Neutrophil (primary cell): ENCODE data around the gene CACTIN.

Experiments used
- H3K27ac ChIP-seq: fragments of 200-600 bp; sonication (generic); 2 replicates; pipeline ENCODE4 v1.5.1; 2016; ENCODE audit warnings: mild to moderate bottlenecking, moderate library complexity
- H3K27me3 ChIP-seq: fragments of 200-600 bp; sonication (generic); 2 replicates; pipeline ENCODE4 v1.6.0; 2016; ENCODE audit warnings: mild to moderate bottlenecking
- H3K36me3 ChIP-seq: fragments of 200-600 bp; sonication (generic); 2 replicates; pipeline ENCODE4 v1.5.1; 2017
- H3K4me1 ChIP-seq, 2 experiments: fragments of 200-600 bp in 1 of 2; sonication (generic) in 1 of 2; 1 replicate in 1 of 2; 2 replicates in 1 of 2; pipeline versions ENCODE4 v1.5.1 to v1.6.1; 2013 to 2016; ENCODE audit warnings: low read depth in 1 of 2, low read length in 1 of 2, mild to moderate bottlenecking in 1 of 2, moderate library complexity in 1 of 2; ENCODE audit not compliant: control insufficient read depth in 1 of 2, insufficient read depth in 1 of 2
- H3K4me3 ChIP-seq, 2 experiments: fragments of 200-600 bp in 1 of 2; sonication (generic) in 1 of 2; 1 replicate in 1 of 2; 2 replicates in 1 of 2; pipeline ENCODE4 v1.5.1; 2013 to 2016; ENCODE audit warnings: low read depth in 1 of 2, low read length in 1 of 2, mild to moderate bottlenecking in 1 of 2, moderate library complexity in 1 of 2
- H3K9me3 ChIP-seq: fragments of 200-600 bp; sonication (generic); 2 replicates; pipeline ENCODE4 v1.5.1; 2016
- CTCF ChIP-seq: fragments of 200-600 bp; sonication (generic); IDR thresholded peaks from 2 replicates; pipeline ENCODE4 v1.5.1; 2016; ENCODE audit warnings: antibody characterized with exemption

CACTIN gene

GRCh38 chr19:3644351-3645066, 17.9 kb upstream of the CACTIN start:
- H3K36me3 ChIP-seq = peaks cover 79% of the 10 kb centered on the region
- H3K4me3 ChIP-seq = no peak overlapping the region
- no peaks in the 10 kb centered on the region for H3K4me1 ChIP-seq
- H3K9me3 ChIP-seq = no peaks in the 10 kb centered on the region
- no peak overlapping the region for H3K27ac ChIP-seq
- no peaks in the 10 kb centered on the region for H3K27me3 ChIP-seq
- TF ChIP-seq CTCF = no peak

GRCh38 chr19:3643674-3644313, 17.2 kb upstream of the CACTIN start:
- H3K36me3 ChIP-seq = peaks cover 85% of the 10 kb centered on the region
- no peaks in the 10 kb centered on the region for H3K9me3 ChIP-seq
- H3K27ac ChIP-seq = no peak overlapping the region
- no peaks in the 10 kb centered on the region for H3K4me1 ChIP-seq
- H3K27me3 ChIP-seq = no peaks in the 10 kb centered on the region
- no peak for TF ChIP-seq CTCF
- no peak overlapping the region for H3K4me3 ChIP-seq

- no peak overlapping the region for H3K4me3 ChIP-seq
- no peaks in the 10 kb centered on the region for H3K9me3 ChIP-seq
- peaks cover 85% of the 10 kb centered on the region for H3K36me3 ChIP-seq
- H3K27me3 ChIP-seq = no peaks in the 10 kb centered on the region
- no peaks in the 10 kb centered on the region for H3K4me1 ChIP-seq
- no peak overlapping the region for H3K27ac ChIP-seq
- TF ChIP-seq CTCF = no peak
Observed at GRCh38 chr19:3642987-3643673, 16.5 kb upstream of the CACTIN start.

- Histone ChIP-seq H3K27ac (no peak overlapping the region), H3K27me3 (no peaks in the 10 kb centered on the region), H3K36me3 (peaks cover 91% of the 10 kb centered on the region), H3K4me1 (no peaks in the 10 kb centered on the region), H3K4me3 (no peak overlapping the region), H3K9me3 (no peaks in the 10 kb centered on the region)
- TF ChIP-seq CTCF = no peak
Observed at GRCh38 chr19:3642296-3642695, 15.7 kb upstream of the CACTIN start.

- no peaks in the 10 kb centered on the region for H3K4me1 ChIP-seq
- H3K4me3 ChIP-seq = no peak overlapping the region
- no peak for TF ChIP-seq CTCF
- no peak overlapping the region for H3K27ac ChIP-seq
- no peaks in the 10 kb centered on the region for H3K27me3 ChIP-seq
- H3K36me3 ChIP-seq = peaks cover 96% of the 10 kb centered on the region
- no peaks in the 10 kb centered on the region for H3K9me3 ChIP-seq
Observed at GRCh38 chr19:3641515-3642269, 15.1 kb upstream of the CACTIN start.
